HG03520 (cell line): ENCODE results near the gene PGM3.

Experiments
- ATAC-seq: cut with Tn5 transposase; IDR thresholded peaks from one replicate; pipeline ENCODE4 v1.9.1; 2021; ENCODE audit warnings: mild to moderate bottlenecking, moderate library complexity; ENCODE audit not compliant: unreplicated experiment

The PGM3 gene

GRCh38 chr6:83183082-83183828, 9.8 kb downstream of the PGM3 start:
- no peak for ATAC-seq

DNA sequence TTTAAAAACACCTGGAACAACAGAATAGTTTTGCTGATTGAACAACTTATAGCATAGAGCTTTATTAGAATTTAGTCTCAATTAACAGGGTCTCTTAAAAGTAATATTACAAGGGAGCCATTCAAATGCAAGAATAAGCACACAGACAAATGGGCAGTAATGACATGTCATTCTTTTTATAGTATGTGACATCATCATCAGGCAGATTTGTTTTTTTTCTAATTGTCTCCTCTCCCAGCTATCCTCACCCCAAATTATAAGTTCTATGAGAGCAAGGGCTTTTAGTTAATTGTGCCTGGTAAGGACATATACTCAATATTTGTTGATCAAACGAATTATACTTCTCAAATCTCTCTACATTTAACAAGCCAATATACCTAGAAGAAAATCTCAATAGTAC, 11.0 kb downstream of the PGM3 start:
- ATAC-seq, result no peak

DNA sequence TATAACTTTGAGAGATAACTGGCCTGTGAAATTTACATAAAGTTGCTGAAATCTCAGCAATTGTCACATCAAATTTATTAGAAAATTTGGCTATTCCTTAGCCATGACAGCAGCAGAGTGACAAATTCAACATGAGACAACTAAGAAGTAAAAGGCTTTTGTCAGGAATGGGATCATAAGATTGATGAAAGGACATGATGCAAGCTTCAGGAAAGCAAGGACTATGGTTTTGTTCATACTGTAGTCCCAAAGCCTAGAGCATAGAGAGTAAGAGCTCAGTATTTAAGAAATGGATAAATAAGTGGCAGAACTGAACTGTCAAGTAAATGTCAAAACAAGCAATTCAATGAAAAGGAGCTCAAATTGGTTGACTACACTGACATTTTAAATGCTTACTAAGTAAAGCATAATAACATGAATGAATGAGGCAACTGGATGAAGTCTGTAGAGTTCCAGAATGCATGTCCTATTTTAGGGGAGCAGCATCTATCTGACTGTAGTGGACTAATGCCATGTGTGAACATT, 12.6 kb downstream of the PGM3 start:
- no peak for ATAC-seq

GRCh38 chr6:83176246-83176645, 16.8 kb downstream of the PGM3 start:
- no peak for ATAC-seq

DNA sequence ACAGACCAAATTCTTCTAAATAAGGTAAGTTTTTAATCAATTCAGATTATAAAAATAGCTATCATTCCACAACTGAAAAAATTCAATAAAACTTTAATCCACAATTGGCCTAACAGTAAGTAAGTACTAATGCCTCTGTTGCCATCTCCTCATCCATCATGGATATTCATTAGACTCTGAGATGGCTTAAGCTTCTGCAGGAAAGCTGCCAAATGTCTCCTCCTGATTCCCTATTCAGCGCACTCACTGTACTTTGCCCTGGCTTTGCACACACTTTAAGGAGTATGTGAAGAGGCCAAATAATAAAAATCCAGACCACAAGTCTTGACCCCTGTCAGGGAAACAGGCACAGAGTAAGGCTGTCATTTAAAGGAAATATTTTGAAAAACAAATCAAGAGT, 23.6 kb downstream of the PGM3 start:
- no peak for ATAC-seq

- no peak for ATAC-seq
Observed at GRCh38 chr6:83169106-83169505, 24.0 kb downstream of the PGM3 start.

DNA sequence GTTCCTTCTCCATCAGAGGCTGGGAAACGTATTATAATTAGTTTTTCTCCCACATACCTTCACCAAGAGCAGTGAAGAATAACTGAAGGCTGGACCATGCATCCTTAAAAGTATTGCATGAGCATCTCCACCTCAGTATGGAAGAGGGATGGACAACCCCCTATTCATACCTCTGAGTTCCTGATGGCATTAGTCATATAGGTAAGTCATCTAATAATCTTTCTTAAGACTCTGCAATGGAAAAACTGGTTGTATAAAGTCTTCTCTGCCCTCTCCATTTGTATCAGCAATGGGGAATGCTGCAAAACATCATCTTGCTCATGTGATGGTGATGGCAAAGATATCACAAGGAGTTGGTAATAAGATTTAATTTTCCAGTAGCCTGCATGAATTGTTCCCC, 24.5 kb downstream of the PGM3 start:
- ATAC-seq, result no peak

- no peak for ATAC-seq
Observed at GRCh38 chr6:83167726-83168278, 25.3 kb downstream of the PGM3 start.

GRCh38 chr6:83160167-83160566, 32.9 kb downstream of the PGM3 start:
- ATAC-seq, result no peak

DNA sequence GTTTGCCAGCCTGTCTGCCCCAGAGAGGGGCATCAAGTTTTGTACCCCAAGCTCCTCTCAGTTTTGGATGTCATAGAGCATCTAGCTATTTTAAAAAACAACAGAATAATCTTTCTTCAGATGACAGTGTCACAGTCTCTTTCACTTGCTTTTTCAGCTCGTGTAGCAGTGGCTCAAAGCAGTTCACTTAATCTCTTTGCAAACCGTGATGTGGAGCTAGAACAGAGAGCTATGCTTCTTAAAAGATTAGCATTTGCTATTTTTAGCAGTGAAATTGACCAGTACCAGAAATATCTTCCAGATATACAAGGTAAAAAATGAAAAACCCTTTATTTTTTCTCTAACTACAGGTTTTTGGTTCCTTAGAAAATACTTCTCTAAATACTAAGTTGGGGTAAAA, 37.3 kb downstream of the PGM3 start:
- ATAC-seq, result no peak

- no peak for ATAC-seq
Observed at GRCh38 chr6:83153883-83154521, 39.1 kb downstream of the PGM3 start.

GRCh38 chr6:83152913-83153312, 40.2 kb downstream of the PGM3 start:
- no peak for ATAC-seq

DNA sequence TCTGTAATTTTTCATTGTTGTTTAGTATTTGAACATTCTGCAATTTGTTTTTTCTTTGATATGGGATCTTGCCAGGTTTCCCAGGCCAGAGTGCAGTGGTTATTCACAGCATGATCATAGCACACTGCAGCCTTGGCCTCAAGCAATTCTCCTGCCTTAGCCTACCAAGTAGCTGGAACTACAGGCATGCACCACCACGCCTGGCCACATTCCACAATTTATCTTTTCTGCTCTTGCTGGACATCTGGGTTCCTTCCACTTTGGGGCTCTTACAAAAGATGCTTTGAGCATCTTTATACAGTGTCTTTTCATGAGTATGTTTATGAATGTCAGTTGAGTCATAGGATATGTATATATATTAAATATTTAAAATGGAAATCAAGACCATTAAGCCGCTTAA, 42.0 kb downstream of the PGM3 start:
- ATAC-seq, result no peak

- ATAC-seq, result no peak
Observed at GRCh38 chr6:83138758-83139157, 54.3 kb downstream of the PGM3 start.

GRCh38 chr6:83138118-83138722, 54.8 kb downstream of the PGM3 start:
- no peak for ATAC-seq

GRCh38 chr6:83132121-83132520, 60.9 kb downstream of the PGM3 start:
- no peak for ATAC-seq

- ATAC-seq, result no peak
Observed at GRCh38 chr6:83127976-83128375, 65.1 kb downstream of the PGM3 start.

DNA sequence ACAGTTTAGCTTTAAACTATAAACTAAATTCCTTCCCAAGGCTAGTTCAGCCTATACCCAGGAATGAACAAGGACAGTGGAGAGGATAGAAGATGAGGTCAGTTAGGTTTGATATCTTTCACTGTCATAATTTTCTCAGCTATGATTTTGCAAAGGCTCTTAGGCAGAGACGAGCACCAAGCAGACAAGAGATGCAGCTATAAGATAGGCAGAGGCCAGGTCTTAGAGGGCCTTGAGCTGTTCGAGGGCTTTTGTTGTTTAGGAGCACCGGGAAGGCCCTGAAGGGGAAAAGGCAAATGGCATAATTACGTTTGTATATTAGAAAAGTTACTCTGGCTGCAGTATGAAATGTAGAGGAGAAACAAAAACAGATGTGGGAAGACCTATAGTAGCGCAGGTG, 65.8 kb downstream of the PGM3 start:
- ATAC-seq, result no peak

DNA sequence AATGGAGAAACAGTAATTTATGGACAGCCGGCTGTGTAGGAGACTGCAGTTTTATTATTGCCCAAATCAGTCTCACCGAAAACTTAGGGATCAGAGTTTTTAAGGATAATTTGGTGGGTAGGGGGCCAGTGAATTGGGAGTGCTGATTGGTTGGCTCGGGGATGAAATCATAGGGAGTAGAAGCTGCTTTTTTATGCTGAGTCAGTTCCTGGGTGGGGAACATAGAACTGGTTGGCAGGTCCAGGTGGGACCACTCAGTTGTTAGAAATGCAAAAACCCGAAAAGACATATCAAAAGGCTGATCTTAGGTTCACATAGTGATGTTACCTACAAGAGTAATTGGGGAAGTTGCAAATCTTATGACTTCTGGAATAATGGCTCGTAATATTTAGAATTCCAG, 66.3 kb downstream of the PGM3 start:
- no peak for ATAC-seq

DNA sequence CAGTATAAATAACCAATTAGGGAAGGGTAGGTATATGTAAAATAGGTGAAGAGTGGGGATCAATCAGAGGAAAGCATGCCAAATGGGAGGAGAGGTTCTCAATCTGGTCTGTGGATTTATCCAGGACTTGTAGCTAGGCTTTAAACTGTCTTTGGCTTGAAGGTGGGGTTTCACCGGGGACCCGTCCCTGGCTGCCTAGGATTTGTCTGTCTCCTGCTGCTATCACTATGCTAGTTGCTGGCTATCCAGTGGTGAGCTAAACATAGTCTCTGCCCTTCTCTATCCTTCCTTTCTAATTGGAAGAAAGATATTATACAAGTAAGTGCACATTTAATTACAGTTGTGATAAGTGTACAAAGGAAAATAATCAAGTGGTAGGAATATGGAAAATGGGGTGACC, 66.8 kb downstream of the PGM3 start:
- ATAC-seq, result no peak

DNA sequence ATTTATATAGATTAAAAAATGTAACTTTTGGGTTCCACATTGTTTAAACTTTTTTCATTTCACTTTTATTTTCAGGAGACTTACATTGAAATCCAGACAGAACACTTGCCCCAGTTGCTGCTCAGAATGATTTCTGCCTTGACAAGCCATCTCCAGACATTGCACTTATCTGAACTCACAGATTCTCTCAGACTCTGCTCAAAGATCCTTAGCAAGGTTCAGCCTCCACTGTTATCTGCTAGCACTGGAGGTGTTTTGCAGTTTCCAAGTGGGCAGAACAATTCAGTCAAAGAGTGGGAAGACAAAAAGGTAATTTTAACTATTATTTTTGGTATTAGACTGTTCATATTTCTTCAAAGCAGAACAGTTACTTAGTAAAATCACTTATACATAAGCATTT, 67.6 kb downstream of the PGM3 start:
- no peak for ATAC-seq

DNA sequence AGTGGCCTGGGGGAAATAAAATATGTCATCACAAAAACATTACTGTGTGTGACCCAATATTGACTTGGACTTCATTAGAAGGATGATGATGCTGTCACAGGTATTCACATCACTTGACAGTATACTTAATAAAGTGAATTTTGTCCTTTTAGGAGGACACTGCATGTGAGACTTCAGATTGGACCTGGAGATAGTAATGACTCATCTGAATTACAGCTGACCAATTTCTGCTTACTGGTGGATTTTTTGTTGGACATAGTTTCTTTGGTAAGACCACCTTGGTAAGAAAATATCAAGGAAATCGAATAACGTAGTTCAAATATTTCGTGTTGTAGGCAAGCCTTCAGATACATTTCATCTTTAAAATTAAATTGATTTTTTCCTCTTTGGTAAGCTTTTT, 68.5 kb downstream of the PGM3 start:
- no peak for ATAC-seq
